HG03097 (cell line): ENCODE data around the gene KRTAP9-1.
"Not testable (repeated sequence)": the region's sequence is repeated elsewhere in the genome, so short reads cannot be mapped to it uniquely, and the experiment has no call there.

Source experiments
- ATAC-seq: cut with Tn5 transposase; IDR thresholded peaks from one replicate; pipeline ENCODE4 v1.9.1; 2021; ENCODE audit not compliant: unreplicated experiment, low FRiP score

Gene KRTAP9-1

GRCh38 chr17:41189837-41190318, at the start of gene KRTAP9-1:
Gene KRTAP9-1 (plus strand): TSS chr17:41189887. CDS start chr17:41189887, 0 bp downstream.
- not testable (repeated sequence) for ATAC-seq

GRCh38 chr17:41140360-41141131, 49.1 kb upstream of the KRTAP9-1 start, which contains the start of gene KRTAP4-6:
Gene KRTAP4-6 (minus strand): TSS chr17:41140544. CDS start chr17:41140487, 57 bp downstream.
- ATAC-seq = no peak

GRCh38 chr17:41141361-41141760, 48.3 kb upstream of the KRTAP9-1 start:
- no peak for ATAC-seq

GRCh38 chr17:41144846-41145245, 44.8 kb upstream of the KRTAP9-1 start:
- no peak for ATAC-seq

- ATAC-seq = no peak
Observed at GRCh38 chr17:41145261-41145660, 44.4 kb upstream of the KRTAP9-1 start.

GRCh38 chr17:41147531-41148204, 42.0 kb upstream of the KRTAP9-1 start:
- no peak for ATAC-seq

- not testable (repeated sequence) for ATAC-seq
Observed at GRCh38 chr17:41148971-41149651, 40.6 kb upstream of the KRTAP9-1 start.

GRCh38 chr17:41149652-41149985, 40.1 kb upstream of the KRTAP9-1 start, which contains the start of gene KRTAP4-5:
Gene KRTAP4-5 (minus strand): TSS chr17:41149825. CDS start chr17:41149767, 58 bp downstream.
- ATAC-seq = no peak

- no peak for ATAC-seq
Observed at GRCh38 chr17:41150026-41150425, 39.7 kb upstream of the KRTAP9-1 start.

GRCh38 chr17:41151525-41151924, 38.2 kb upstream of the KRTAP9-1 start:
- no peak for ATAC-seq

GRCh38 chr17:41153856-41154255, 35.8 kb upstream of the KRTAP9-1 start:
- no peak for ATAC-seq

- not testable (repeated sequence) for ATAC-seq
Observed at GRCh38 chr17:41160190-41160589, 29.5 kb upstream of the KRTAP9-1 start.

GRCh38 chr17:41160648-41161047, 29.0 kb upstream of the KRTAP9-1 start, which contains the start of gene KRTAP4-4:
Gene KRTAP4-4 (minus strand): TSS chr17:41160748. CDS start chr17:41160691, 57 bp downstream.
- ATAC-seq = no peak

- ATAC-seq = no peak
Observed at GRCh38 chr17:41163828-41164227, 25.9 kb upstream of the KRTAP9-1 start.

GRCh38 chr17:41167561-41167960, 22.1 kb upstream of the KRTAP9-1 start:
- no peak for ATAC-seq

- ATAC-seq = no peak
Observed at GRCh38 chr17:41168121-41168520, 21.6 kb upstream of the KRTAP9-1 start, which contains the start of gene KRTAP4-3. Gene KRTAP4-3 (minus strand): TSS chr17:41168221. CDS start chr17:41168172, 49 bp downstream.

GRCh38 chr17:41171886-41172285, 17.8 kb upstream of the KRTAP9-1 start:
- ATAC-seq = no peak

- no peak for ATAC-seq
Observed at GRCh38 chr17:41176744-41177387, 12.8 kb upstream of the KRTAP9-1 start.

GRCh38 chr17:41177727-41178271, 11.9 kb upstream of the KRTAP9-1 start, which contains the start of gene KRTAP4-2:
Gene KRTAP4-2 (minus strand): TSS chr17:41178221. CDS start chr17:41178164, 57 bp downstream.
- no peak for ATAC-seq

- no peak for ATAC-seq
Observed at GRCh38 chr17:41178341-41178740, 11.3 kb upstream of the KRTAP9-1 start.
